ENCODE measurements around the gene NCOA7. TPM values are rescaled to one million over a fixed set of nuclear protein-coding genes. Genes with fewer than 3 reads are reported as not detected.

Gene NCOA7
- total RNA-seq, 4 donors from 2014 or later, result 9.0 to 36.2 (median 21.8) TPM

- Histone ChIP-seq H3K4me1 (peaks cover 27 to 47% of the 10 kb centered on the region in 2 donors), H3K27me3 (no peaks in the 10 kb centered on the region), H3K4me3 (replicated peaks in 1 of 3) (no peak overlapping the region), H3K27ac (peak overlapping the region in 2 of 3 donors; percentile 69 to 85), H3K9me3 (no peaks in the 10 kb centered on the region), H3K36me3 (no peaks in the 10 kb centered on the region)
- WGBS, 2 donors, result 5 to 6% methylated on average over 5 of the region's 5 CpGs
- intact Hi-C loops (cut with DNase I), result no loop called here
- no peak for TF ChIP-seq CTCF (IDR thresholded peaks at IDR 0.05)
- TF ChIP-seq POLR2A (IDR thresholded peaks at IDR 0.05), result no peak
- DNase-seq, result peak; percentile 75 to 86
These were observed 153.7 kb downstream of the NCOA7 start for GRCh38 chr6:125944434-125944816.

- DNase-seq, result no peak
- no peak for TF ChIP-seq POLR2A (IDR thresholded peaks at IDR 0.05)
- TF ChIP-seq CTCF (IDR thresholded peaks at IDR 0.05), result no peak
- no peak overlapping the region for H3K4me3 ChIP-seq (replicated peaks in 1 of 3)
- H3K27ac ChIP-seq, result peak overlapping the region in 2 of 3 donors; percentile 69 to 85
- H3K27me3 ChIP-seq, result no peaks in the 10 kb centered on the region
- 60 to 83% methylated on average over 1 of the region's 1 CpG for WGBS, 2 donors
- intact Hi-C loops (cut with DNase I), result no loop called here
- peaks cover 27 to 47% of the 10 kb centered on the region in 2 donors for H3K4me1 ChIP-seq
- no peaks in the 10 kb centered on the region for H3K36me3 ChIP-seq
- no peaks in the 10 kb centered on the region for H3K9me3 ChIP-seq
These were observed 154.1 kb downstream of the NCOA7 start for GRCh38 chr6:125944896-125945295.

- H3K27me3 ChIP-seq, result no peaks in the 10 kb centered on the region
- no peaks in the 10 kb centered on the region for H3K9me3 ChIP-seq
- peak overlapping the region; percentile 9 to 85 (median 79) for H3K27ac ChIP-seq
- H3K4me1 ChIP-seq, result peaks cover 27 to 47% of the 10 kb centered on the region in 2 donors
- TF ChIP-seq POLR2A (IDR thresholded peaks at IDR 0.05) (no peak), CTCF (IDR thresholded peaks at IDR 0.05) (no peak)
- no peaks in the 10 kb centered on the region for H3K36me3 ChIP-seq
- DNase-seq, result no peak
- 95 to 100% methylated on average over 1 of the region's 1 CpG for WGBS, 2 donors
- H3K4me3 ChIP-seq (replicated peaks in 1 of 3), result no peak overlapping the region
- intact Hi-C loops (cut with DNase I), result no loop called here
These were observed 154.8 kb downstream of the NCOA7 start for GRCh38 chr6:125945378-125946141.

GRCh38 chr6:125947615-125948014 is 156.9 kb downstream of the NCOA7 start:
- Histone ChIP-seq H3K36me3 (no peaks in the 10 kb centered on the region), H3K9me3 (no peaks in the 10 kb centered on the region), H3K27ac (peak overlapping the region in 1 of 3 donors; percentile 46), H3K4me3 (replicated peaks in 1 of 3) (no peak overlapping the region), H3K27me3 (no peaks in the 10 kb centered on the region), H3K4me1 (peaks cover 27 to 47% of the 10 kb centered on the region in 2 donors)
- no peak for TF ChIP-seq POLR2A (IDR thresholded peaks at IDR 0.05)
- 44 to 56% methylated on average over 2 of the region's 2 CpGs for WGBS, 2 donors
- peak; percentile 61 to 79 for DNase-seq
- intact Hi-C loops (cut with DNase I), result no loop called here

GRCh38 chr6:125948455-125948854 is 157.7 kb downstream of the NCOA7 start:
- H3K9me3 ChIP-seq, result no peaks in the 10 kb centered on the region

More at GRCh38 chr6:125948455-125948854, 157.7 kb downstream of the NCOA7 start:
- Histone ChIP-seq H3K4me3 (replicated peaks in 1 of 3) (no peak overlapping the region), H3K27me3 (no peaks in the 10 kb centered on the region), H3K4me1 (peaks cover 27 to 45% of the 10 kb centered on the region in 2 donors), H3K36me3 (no peaks in the 10 kb centered on the region), H3K27ac (no peak overlapping the region)
- no peak for DNase-seq
- intact Hi-C loops (cut with DNase I), result no loop called here
- no peak for TF ChIP-seq CTCF (IDR thresholded peaks at IDR 0.05)
- WGBS, 2 donors, result 95 to 98% methylated on average over 3 of the region's 3 CpGs

Measured in thyroid gland (tissue), 4 donors.